Neutrophil (primary cell): ENCODE data around the gene CCIN.
A peak's percentile ranks its signal among the peaks of the same experiment; 100 is the strongest.

Source experiments
- H3K27ac ChIP-seq: fragments of 200-600 bp; sonication (generic); 2 replicates; pipeline ENCODE4 v1.5.1; 2016; ENCODE audit warnings: mild to moderate bottlenecking, moderate library complexity
- H3K27me3 ChIP-seq: fragments of 200-600 bp; sonication (generic); 2 replicates; pipeline ENCODE4 v1.6.0; 2016; ENCODE audit warnings: mild to moderate bottlenecking
- H3K36me3 ChIP-seq: fragments of 200-600 bp; sonication (generic); 2 replicates; pipeline ENCODE4 v1.5.1; 2017
- H3K4me1 ChIP-seq, 2 experiments: fragments of 200-600 bp in 1 of 2; sonication (generic) in 1 of 2; 1 replicate in 1 of 2; 2 replicates in 1 of 2; pipeline versions ENCODE4 v1.5.1 to v1.6.1; 2013 to 2016; ENCODE audit warnings: low read depth in 1 of 2, low read length in 1 of 2, mild to moderate bottlenecking in 1 of 2, moderate library complexity in 1 of 2; ENCODE audit not compliant: control insufficient read depth in 1 of 2, insufficient read depth in 1 of 2
- H3K4me3 ChIP-seq, 2 experiments: fragments of 200-600 bp in 1 of 2; sonication (generic) in 1 of 2; 1 replicate in 1 of 2; 2 replicates in 1 of 2; pipeline ENCODE4 v1.5.1; 2013 to 2016; ENCODE audit warnings: low read depth in 1 of 2, low read length in 1 of 2, mild to moderate bottlenecking in 1 of 2, moderate library complexity in 1 of 2
- H3K9me3 ChIP-seq: fragments of 200-600 bp; sonication (generic); 2 replicates; pipeline ENCODE4 v1.5.1; 2016
- TF ChIP-seq, protein P1 (sequence below): fragments of 200-600 bp; sonication (generic); IDR thresholded peaks from 2 replicates; pipeline ENCODE4 v1.5.1; 2016; ENCODE audit warnings: antibody characterized with exemption

Gene CCIN

DNA sequence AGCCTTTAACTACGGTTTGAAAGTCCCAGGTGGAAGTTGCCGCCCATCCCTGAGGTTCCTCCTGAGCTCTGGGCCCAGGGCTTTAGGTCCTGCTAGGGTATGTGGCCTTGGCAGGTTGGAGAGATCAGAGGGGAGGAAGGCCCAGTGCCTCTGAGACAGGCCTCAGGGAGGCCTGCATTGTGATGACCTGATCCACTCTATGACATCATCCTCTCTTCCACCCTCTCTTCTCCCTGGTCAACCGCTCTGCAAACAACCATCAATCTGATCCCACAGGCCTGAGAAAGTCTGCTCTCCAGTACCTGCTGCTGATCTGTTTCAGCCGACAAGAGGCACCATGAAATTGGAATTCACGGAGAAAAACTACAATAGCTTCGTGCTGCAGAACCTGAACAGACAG lies at the start of gene CCIN:
Gene CCIN, plus strand, starts transcription at position 223 of the 400 bp plus-strand sequence. Its CDS starts 115 bp downstream, at position 338.
- H3K4me1 ChIP-seq = peaks cover 15 to 29% of the 10 kb centered on the region in 2 experiments
- H3K4me3 ChIP-seq = no peak within 1 kb of the TSS
- peaks cover 7% of the 10 kb centered on the region for H3K36me3 ChIP-seq
- no peak within 1 kb of the TSS for H3K27ac ChIP-seq
- H3K27me3 ChIP-seq = no peaks in the 10 kb centered on the region
- TF ChIP-seq, protein P1, sequence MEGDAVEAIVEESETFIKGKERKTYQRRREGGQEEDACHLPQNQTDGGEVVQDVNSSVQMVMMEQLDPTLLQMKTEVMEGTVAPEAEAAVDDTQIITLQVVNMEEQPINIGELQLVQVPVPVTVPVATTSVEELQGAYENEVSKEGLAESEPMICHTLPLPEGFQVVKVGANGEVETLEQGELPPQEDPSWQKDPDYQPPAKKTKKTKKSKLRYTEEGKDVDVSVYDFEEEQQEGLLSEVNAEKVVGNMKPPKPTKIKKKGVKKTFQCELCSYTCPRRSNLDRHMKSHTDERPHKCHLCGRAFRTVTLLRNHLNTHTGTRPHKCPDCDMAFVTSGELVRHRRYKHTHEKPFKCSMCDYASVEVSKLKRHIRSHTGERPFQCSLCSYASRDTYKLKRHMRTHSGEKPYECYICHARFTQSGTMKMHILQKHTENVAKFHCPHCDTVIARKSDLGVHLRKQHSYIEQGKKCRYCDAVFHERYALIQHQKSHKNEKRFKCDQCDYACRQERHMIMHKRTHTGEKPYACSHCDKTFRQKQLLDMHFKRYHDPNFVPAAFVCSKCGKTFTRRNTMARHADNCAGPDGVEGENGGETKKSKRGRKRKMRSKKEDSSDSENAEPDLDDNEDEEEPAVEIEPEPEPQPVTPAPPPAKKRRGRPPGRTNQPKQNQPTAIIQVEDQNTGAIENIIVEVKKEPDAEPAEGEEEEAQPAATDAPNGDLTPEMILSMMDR = no peak
- no peaks in the 10 kb centered on the region for H3K9me3 ChIP-seq

GRCh38 chr9:36119476-36119875 lies 49.7 kb upstream of the CCIN start:
- Histone ChIP-seq H3K4me1 (peaks cover 14 to 17% of the 10 kb centered on the region in 2 experiments), H3K36me3 (no peaks in the 10 kb centered on the region), H3K27me3 (no peaks in the 10 kb centered on the region), H3K9me3 (no peaks in the 10 kb centered on the region), H3K4me3 (no peak overlapping the region), H3K27ac (no peak overlapping the region)
- TF ChIP-seq, protein P1 = no peak

GRCh38 chr9:36120705-36121104 lies 48.5 kb upstream of the CCIN start:
- Histone ChIP-seq H3K36me3 (no peaks in the 10 kb centered on the region), H3K27ac (no peak overlapping the region), H3K4me3 (no peak overlapping the region), H3K9me3 (no peaks in the 10 kb centered on the region), H3K4me1 (peaks cover 18 to 24% of the 10 kb centered on the region in 2 experiments), H3K27me3 (no peaks in the 10 kb centered on the region)
- TF ChIP-seq, protein P1 = no peak

- no peak overlapping the region for H3K27ac ChIP-seq
- no peaks in the 10 kb centered on the region for H3K27me3 ChIP-seq
- H3K9me3 ChIP-seq = no peaks in the 10 kb centered on the region
- H3K4me3 ChIP-seq = no peak overlapping the region
- TF ChIP-seq, protein P1 = no peak
- H3K4me1 ChIP-seq = peaks cover 31 to 37% of the 10 kb centered on the region in 2 experiments
- no peaks in the 10 kb centered on the region for H3K36me3 ChIP-seq
These were observed 47.2 kb upstream of the CCIN start for GRCh38 chr9:36121971-36122370.

DNA sequence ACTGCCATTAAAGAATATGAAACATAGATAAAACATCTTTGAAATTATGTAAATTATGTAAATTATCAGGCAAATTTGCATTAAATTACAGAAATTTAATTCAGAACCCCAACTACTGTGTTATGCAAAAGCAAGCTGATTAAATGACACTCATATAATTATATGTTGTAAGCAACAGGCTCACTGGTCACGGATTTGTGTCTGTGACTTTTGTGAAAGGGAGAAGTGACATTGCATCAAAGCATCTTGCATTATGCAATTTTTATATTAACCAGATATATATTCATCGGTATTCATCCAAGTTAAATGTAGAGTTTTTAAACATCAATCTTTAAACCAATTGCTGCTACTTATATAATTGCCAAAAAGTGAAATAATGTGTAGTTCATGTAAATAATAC lies 45.7 kb upstream of the CCIN start:
- TF ChIP-seq, protein P1 = no peak
- no peak overlapping the region for H3K4me3 ChIP-seq
- peak overlapping the region; percentile 0 for H3K27ac ChIP-seq

More for the DNA sequence above, 45.7 kb upstream of the CCIN start:
- Histone ChIP-seq H3K36me3 (no peaks in the 10 kb centered on the region), H3K4me1 (peaks cover 46 to 52% of the 10 kb centered on the region in 2 experiments), H3K27me3 (no peaks in the 10 kb centered on the region), H3K9me3 (no peaks in the 10 kb centered on the region)
